ENCODE measurements around the gene CEP290.

The CEP290 gene

GRCh38 chr12:88084210-88084609 is 57.7 kb downstream of the CEP290 start:
- no peak for TF ChIP-seq CTCF (IDR thresholded peaks at IDR 0.05; ENCODE audit: insufficient read depth, low read depth, low read length, missing control alignments)
- no peak for DNase-seq (ENCODE audit: low read depth)
- no peak overlapping the region for H3K4me3 ChIP-seq (ENCODE audit: low read depth, low read length)

- no peak overlapping the region for H3K4me3 ChIP-seq (ENCODE audit: low read depth, low read length)
- no peak for TF ChIP-seq CTCF (IDR thresholded peaks at IDR 0.05; ENCODE audit: insufficient read depth, low read depth, low read length, missing control alignments)
- no peak for DNase-seq (ENCODE audit: low read depth)
These were observed 58.3 kb downstream of the CEP290 start for GRCh38 chr12:88083634-88084033.

GRCh38 chr12:88081247-88081646 is 60.6 kb downstream of the CEP290 start:
- DNase-seq (ENCODE audit: low read depth), result no peak

GRCh38 chr12:88067301-88067700 is 74.6 kb downstream of the CEP290 start:
- no peak overlapping the region for H3K4me3 ChIP-seq (ENCODE audit: low read depth, low read length)
- TF ChIP-seq CTCF (IDR thresholded peaks at IDR 0.05; ENCODE audit: insufficient read depth, low read depth, low read length, missing control alignments), result no peak
- no peak for DNase-seq (ENCODE audit: low read depth)

More at GRCh38 chr12:88081247-88081646, 60.6 kb downstream of the CEP290 start:
- H3K4me3 ChIP-seq (ENCODE audit: low read depth, low read length), result no peak overlapping the region
- no peak for TF ChIP-seq CTCF (IDR thresholded peaks at IDR 0.05; ENCODE audit: insufficient read depth, low read depth, low read length, missing control alignments)

GRCh38 chr12:88063375-88063774 is 78.5 kb downstream of the CEP290 start:
- DNase-seq (ENCODE audit: low read depth), result peak; percentile 11
- H3K4me3 ChIP-seq (ENCODE audit: low read depth, low read length), result no peak overlapping the region
- TF ChIP-seq CTCF (IDR thresholded peaks at IDR 0.05; ENCODE audit: insufficient read depth, low read depth, low read length, missing control alignments), result no peak

- DNase-seq (ENCODE audit: low read depth), result peak; percentile 47
- TF ChIP-seq CTCF (IDR thresholded peaks at IDR 0.05; ENCODE audit: insufficient read depth, low read depth, low read length, missing control alignments), result no peak
- no peak overlapping the region for H3K4me3 ChIP-seq (ENCODE audit: low read depth, low read length)
These were observed 79.4 kb downstream of the CEP290 start for GRCh38 chr12:88062474-88062873.

GRCh38 chr12:88058719-88059077 is 83.2 kb downstream of the CEP290 start:
- DNase-seq (ENCODE audit: low read depth), result no peak
- H3K4me3 ChIP-seq (ENCODE audit: low read depth, low read length), result no peak overlapping the region
- TF ChIP-seq CTCF (IDR thresholded peaks at IDR 0.05; ENCODE audit: insufficient read depth, low read depth, low read length, missing control alignments), result no peak
